ENCODE results near the gene AURKB. TPM values are rescaled to one million over a fixed set of nuclear protein-coding genes. Genes with fewer than 3 reads are reported as not detected.
"Not testable (repeated sequence)": the region's sequence is repeated elsewhere in the genome, so short reads cannot be mapped to it uniquely, and the experiment has no call there.

The AURKB gene
- total RNA-seq, 1 experiment from 2014 or later = 97.8 TPM

GRCh38 chr17:8189041-8189710 is 21.2 kb downstream of the AURKB start:
- no peak for DNase-seq (ENCODE audit: low read depth)

DNA sequence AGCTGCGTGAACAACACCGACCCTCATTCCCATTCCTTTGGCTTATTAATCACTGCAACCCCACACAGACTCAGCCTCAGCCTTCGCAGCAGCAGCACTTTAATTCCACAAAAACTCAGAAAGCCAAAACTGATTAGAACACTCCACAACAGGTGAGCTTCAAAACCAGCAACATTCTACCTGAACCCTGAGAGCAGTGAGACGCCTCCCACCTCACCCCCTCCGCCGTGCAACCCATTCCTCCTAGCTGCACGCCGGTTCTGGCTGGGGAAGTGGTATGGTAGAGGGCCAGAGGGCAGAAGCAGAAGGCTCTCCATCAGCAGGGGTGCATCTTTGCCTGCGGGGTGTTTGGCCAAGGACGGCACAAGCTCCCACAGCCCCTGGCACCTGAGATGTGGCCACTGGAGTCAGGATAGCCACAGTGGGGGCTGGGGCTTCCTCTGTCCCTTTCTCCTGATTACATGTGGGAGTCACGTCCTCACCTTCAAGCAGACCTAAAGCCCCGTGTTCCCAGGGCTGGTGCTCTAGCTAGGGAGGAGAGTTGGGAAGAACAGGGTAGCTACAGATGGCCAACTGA is 22.0 kb downstream of the AURKB start:
- no peak for DNase-seq (ENCODE audit: low read depth)

DNA sequence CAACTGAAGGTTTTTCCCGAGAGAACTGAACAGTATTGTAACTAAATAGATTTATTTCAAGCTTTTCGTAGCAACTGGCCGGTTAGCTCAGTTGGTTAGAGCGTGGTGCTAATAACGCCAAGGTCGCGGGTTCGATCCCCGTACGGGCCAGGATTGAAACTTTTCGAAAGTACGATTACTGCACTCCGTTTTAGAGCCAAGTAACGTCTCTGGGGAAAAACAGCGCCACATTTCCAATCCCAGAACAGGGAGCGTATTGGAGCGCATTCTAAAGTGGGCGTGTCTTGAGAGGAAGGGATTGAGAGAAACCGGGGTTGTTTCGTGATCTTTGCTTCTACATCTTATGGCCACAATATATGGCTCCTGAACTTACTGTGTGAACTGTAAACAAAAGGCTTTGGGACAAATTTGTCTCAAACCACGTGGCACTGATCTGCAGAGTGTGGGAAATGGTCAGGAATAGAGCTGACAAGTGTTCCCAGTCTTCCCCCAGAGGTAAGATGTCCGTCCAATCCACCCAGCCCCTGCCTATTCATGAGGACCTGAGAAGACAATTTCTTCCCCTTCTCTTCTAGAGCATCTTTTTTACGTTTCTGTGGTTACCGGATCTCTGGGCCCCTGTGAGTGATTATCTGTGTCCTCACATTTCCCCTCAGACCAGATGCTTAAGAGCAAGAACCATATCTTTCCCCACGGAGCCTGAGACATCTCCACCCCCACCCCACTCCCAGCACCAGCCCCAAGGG is 22.7 kb downstream of the AURKB start:
- peak; percentile 98 for DNase-seq (ENCODE audit: low read depth)

- DNase-seq (ENCODE audit: low read depth) = peak; percentile 90
Observed at GRCh38 chr17:8186787-8187516, 23.4 kb downstream of the AURKB start.

DNA sequence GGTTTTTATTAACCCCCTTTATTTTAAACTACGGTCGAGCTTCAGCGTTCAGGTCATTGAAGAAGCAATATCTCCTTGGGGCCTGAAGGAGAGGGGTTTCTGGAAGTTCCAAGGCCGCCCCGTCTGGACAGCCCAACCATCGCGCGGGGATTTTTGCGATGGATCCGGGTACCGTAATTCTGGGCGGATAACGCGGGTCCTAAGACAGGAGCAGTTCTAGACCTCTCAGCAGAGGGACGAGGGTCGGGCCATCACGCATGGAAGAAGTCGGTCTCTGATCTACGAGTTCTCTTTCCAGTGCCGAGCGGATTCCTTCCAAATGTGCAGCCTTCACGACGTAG is 24.0 kb downstream of the AURKB start:
- no peak for DNase-seq (ENCODE audit: low read depth)

DNA sequence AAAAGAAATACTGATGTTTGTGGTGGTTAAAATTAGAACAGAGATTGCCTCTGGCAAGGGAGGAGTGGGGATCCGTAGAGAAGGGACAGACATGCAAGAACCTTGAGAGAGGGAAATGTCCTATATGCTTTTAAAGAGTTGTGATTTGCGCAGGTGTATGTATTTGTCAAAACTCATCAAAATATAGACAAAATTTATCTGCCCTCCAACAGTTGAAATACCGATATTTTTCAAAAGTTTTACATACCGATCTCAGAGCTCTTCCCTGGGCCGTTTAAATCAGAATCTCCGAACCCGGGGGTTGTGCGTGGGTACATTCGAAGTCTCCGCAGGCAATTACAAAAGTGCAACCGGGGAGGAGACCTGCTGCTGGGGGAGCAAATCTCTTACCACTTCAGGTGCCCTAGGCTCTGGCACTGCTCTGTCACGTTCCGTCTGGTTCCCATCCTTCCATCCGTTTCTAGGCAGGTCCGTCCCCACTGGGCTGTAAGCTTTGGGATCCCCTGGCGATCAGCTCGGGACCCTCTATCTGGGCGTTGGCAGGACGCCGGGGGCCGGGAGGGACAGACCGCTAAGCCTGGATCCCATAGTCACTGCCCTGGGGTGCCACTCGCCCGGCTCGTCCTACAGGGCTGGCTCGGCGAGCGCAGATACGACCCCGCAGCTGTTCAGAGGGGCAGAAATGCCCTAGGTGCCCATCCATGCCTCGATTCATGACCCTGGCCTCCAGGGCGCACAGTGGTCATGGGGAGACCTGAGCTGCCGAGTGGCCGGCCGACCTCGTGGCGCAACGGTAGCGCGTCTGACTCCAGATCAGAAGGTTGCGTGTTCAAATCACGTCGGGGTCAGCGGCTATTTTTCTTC is 24.6 kb downstream of the AURKB start:
- DNase-seq (ENCODE audit: low read depth) = peak; percentile 61

DNA sequence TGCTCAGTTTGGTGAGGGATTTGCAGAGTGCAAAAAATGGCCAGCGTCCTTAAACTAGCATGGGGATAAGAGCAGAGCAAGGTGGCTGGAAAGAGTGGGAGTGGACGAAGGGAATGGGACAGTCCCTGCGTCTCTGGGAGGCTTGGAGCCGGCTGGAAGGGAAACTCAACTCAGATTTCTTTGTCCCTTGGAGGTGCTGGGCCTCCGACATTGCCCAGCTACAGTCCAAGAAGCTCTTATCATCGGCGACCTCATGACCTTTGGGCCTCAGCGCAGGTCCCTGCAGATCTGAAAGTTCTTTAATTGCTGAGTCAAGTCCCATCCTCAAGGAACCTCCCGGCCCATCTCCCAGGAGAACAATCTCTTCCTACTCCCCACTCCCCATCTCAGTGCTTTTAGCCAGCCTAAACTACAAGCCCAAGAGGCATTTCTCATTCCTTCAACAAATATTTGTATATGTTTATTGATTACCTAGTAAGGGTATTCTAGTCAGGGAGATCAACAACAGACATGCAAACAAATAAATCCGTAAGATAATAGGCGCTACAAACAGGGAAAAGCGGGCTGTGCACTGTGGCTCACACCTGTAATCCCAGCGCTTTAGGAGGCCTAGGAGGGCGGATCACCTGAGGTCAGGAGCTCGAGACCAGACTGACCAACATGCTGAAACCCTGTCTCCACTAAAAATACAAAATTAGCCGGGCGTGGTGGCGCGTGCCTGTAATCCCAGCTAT is 33.2 kb downstream of the AURKB start:
- no peak for DNase-seq (ENCODE audit: low read depth)

- peak; percentile 82 for DNase-seq (ENCODE audit: low read depth)
Observed at GRCh38 chr17:8176197-8176940, 34.0 kb downstream of the AURKB start, which contains the start of gene TMEM107. TSS of gene TMEM107 (minus strand) at chr17:8176380. CDS start at chr17:8176286, 94 bp downstream.

DNA sequence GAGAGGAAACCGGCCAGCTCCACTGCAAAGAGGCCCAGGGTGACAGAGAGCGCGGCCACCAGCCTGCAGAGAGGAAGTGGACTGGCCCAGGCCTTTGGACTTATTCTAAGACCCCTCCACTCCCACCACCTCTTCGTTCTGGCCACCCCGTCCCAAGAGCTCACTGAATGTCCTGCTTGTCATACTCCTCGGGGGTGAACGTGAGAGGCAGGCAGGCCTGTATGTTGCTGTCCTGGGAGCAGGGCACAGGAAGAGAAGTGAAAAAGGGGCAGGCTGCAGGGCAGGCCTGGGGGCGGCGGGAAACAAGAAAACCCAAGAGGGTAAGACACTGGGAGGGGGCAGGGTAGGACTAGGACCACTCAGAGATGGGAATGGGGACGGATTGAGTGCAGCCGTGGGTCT is 34.6 kb downstream of the AURKB start:
- no peak for DNase-seq (ENCODE audit: low read depth)

GRCh38 chr17:8173871-8174322 is 36.5 kb downstream of the AURKB start:
- no peak for DNase-seq (ENCODE audit: low read depth)

- peak; percentile 98 for DNase-seq (ENCODE audit: low read depth)
Observed at GRCh38 chr17:8173056-8173870, 37.1 kb downstream of the AURKB start.

DNA sequence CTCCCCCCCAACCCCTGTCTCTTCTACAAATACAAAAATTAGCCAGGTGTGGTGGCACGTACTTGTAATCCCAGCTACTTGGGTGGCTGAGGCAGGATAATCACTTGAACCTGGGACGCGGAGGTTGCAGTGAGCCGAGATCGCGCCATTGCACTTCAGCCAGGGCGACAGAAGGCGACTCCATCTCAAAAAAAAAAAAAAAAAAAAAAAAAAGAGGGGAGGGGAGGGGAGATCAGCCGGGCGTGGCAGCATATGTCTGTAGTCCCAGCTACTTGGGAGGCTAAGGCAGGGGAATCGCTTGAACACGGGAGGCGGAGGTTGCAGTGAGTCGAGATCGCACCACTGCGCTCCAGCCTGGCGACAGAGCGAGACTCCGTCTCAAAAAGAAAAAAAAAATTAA is 40.2 kb downstream of the AURKB start:
- DNase-seq (ENCODE audit: low read depth) = not testable (repeated sequence)

DNA sequence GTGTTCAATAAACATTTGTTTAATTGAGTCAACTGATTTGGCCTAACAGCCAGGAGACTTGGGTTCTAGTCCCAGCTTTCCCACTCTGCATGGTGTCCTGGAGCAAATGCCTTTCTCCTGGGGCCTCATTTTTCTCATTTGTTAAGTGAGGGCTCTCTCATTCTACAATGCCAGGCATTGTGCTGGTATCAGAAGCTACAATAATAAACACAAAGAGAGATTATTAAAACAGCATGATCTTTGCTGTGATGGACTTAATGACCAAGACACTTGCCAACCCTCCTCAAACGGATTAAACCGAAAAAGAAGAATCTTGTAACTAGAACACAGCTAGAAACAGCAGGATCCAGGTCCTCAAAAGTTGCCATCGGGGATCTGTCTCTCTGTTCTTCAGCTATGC is 42.8 kb downstream of the AURKB start:
- no peak for DNase-seq (ENCODE audit: low read depth)

- no peak for DNase-seq (ENCODE audit: low read depth)
Observed at GRCh38 chr17:8166731-8167130, 43.6 kb downstream of the AURKB start.

- no peak for DNase-seq (ENCODE audit: low read depth)
Observed at GRCh38 chr17:8164815-8165131, 45.6 kb downstream of the AURKB start.

DNA sequence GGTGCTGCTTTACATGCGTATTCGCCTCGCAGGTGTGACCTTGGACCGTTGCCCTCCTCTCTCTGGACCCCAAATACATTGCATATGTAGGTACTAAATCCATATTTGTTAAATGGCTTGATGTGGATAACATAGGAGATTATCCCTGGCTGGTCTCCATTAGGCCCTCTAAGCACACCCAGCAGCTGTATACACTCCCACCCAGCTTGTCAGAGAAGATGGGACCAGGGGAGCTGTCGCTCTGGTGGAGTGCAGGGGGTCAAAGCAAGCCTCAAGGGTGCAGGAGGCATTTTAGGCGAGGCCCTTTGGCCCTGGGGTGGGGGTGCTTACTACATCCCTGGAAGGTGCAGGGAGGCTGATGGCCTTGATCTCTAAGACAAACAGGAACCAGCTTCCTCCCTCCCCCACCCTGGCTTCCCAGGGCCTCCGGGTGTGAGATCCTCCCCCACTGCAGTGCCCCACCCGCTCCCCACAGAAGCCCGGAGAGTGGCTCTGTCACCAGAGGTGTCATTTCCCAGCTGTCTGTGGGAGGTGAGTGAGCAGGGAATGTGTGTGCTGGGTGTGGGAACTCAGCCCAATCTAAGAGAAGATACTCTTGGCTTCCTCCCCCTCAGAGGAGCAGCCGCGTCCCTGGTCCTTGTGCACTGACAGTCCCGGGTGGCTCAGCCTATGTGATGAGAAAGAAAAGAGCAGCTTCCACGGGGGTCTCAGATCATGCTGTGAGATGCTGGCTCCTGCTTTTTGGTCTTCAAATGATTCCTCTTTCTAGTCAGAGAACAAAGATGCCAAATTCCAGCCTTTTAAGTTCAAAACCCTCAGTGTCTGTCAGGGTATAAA is 46.2 kb downstream of the AURKB start:
- peak; percentile 77 for DNase-seq (ENCODE audit: low read depth)

DNA sequence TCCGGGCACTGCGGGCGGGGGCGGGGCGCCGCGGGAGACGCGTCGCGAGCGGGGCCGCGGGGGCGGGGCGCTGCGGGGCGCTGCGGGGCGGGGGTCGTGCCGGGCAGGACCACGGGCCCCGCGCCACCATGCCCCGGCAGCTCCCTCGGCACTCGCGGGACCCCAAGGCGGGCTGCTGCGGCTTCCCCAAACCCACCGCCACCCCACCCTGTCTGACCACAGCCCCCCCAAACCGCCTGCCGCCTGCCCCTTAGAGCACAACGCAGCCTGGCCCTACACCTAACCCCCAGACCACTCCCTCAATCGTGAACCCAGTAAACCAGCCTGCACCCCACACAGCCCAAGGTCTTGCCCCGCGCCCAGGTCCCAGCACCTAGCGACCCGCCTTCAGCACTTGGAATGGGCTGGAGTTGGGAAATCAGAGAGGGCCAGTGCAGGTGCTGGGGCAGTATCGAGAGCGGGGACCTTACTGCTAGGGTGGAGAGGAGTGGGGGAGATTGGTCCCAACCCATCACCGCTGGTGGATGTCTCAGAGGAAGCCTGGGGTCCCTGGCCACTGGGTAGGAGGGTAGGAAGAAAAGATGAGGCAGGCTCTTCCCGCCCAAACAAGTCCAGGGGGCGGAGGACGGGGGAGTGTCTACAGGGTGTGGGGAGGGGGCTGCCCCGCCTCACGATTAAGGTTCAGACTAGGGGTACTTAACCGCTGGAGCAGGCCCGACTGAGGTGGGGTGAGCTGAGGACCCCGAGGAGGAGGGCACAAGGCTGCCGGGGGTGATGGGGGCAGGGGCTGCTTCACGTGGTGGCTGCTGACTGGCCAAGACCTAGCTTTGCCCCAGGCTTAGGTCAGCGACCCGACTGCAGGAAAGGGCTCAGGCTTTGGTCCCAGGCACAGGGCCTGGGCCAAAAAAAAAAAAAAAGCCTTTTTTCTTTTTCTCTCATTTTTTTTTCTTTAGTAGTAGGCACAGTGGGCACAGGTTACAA is 47.1 kb downstream of the AURKB start:
- DNase-seq (ENCODE audit: low read depth) = no peak

Measured in RPMI7951 (cell line).